ENCODE data around the gene CD200.

Gene CD200

GRCh38 chr3:112333002-112333380, at the start of gene CD200:
CD200 (plus strand) TSS chr3:112333156; CDS start chr3:112333213, 57 bp downstream.
- DNase-seq: peak; percentile 39

GRCh38 chr3:112289011-112289410, 43.9 kb upstream of the CD200 start:
- no peak for DNase-seq

GRCh38 chr3:112293368-112294321, 39.3 kb upstream of the CD200 start, which contains the start of gene SLC9C1:
SLC9C1 (minus strand) TSS chr3:112294216; CDS start chr3:112286791, 7,425 bp downstream.
- no peak for DNase-seq

- DNase-seq: no peak
Measured at GRCh38 chr3:112297714-112298113, 35.2 kb upstream of the CD200 start.

GRCh38 chr3:112298781-112299180, 34.2 kb upstream of the CD200 start:
- DNase-seq: no peak

GRCh38 chr3:112302150-112302830, 30.7 kb upstream of the CD200 start:
- DNase-seq: no peak

- DNase-seq: no peak
Measured at GRCh38 chr3:112302881-112303763, 29.8 kb upstream of the CD200 start.

- no peak for DNase-seq
Measured at GRCh38 chr3:112303764-112304325, 29.1 kb upstream of the CD200 start.

GRCh38 chr3:112304611-112305010, 28.3 kb upstream of the CD200 start:
- DNase-seq: no peak

GRCh38 chr3:112306825-112307224, 26.1 kb upstream of the CD200 start:
- DNase-seq: no peak

- DNase-seq: no peak
Measured at GRCh38 chr3:112307557-112307956, 25.4 kb upstream of the CD200 start.

GRCh38 chr3:112308151-112308911, 24.6 kb upstream of the CD200 start:
- DNase-seq: no peak

- no peak for DNase-seq
Measured at GRCh38 chr3:112314649-112315048, 18.3 kb upstream of the CD200 start.

GRCh38 chr3:112315791-112316190, 17.2 kb upstream of the CD200 start:
- no peak for DNase-seq

- no peak for DNase-seq
Measured at GRCh38 chr3:112319516-112320276, 13.3 kb upstream of the CD200 start.

GRCh38 chr3:112320691-112321090, 12.3 kb upstream of the CD200 start:
- DNase-seq: no peak

- DNase-seq: no peak
Measured at GRCh38 chr3:112321867-112322652, 10.9 kb upstream of the CD200 start.

- no peak for DNase-seq
Measured at GRCh38 chr3:112327371-112327951, 5.5 kb upstream of the CD200 start.

GRCh38 chr3:112331851-112332250, 1.1 kb upstream of the CD200 start:
- no peak for DNase-seq

Data from activated CD4-positive, alpha-beta T cell treated with anti-CD3 and anti-CD28 coated beads, Interleukin-2, amount 50 U/mL, for 1 hour (primary cell).